Activated CD4-positive, alpha-beta T cell treated with anti-CD3 and anti-CD28 coated beads, Interleukin-2, Interleukin-6, amounts not matched to agents 100 ng/mL and 50 ng/mL, durations not matched to agents 16 hours and 8 hours (primary cell): ENCODE results near the gene FPGS.

ENCODE experiments used
- DNase-seq: peaks from one replicate; pipeline ENCODE4 v3.0.0-alpha.2; 2020

The FPGS gene

DNA sequence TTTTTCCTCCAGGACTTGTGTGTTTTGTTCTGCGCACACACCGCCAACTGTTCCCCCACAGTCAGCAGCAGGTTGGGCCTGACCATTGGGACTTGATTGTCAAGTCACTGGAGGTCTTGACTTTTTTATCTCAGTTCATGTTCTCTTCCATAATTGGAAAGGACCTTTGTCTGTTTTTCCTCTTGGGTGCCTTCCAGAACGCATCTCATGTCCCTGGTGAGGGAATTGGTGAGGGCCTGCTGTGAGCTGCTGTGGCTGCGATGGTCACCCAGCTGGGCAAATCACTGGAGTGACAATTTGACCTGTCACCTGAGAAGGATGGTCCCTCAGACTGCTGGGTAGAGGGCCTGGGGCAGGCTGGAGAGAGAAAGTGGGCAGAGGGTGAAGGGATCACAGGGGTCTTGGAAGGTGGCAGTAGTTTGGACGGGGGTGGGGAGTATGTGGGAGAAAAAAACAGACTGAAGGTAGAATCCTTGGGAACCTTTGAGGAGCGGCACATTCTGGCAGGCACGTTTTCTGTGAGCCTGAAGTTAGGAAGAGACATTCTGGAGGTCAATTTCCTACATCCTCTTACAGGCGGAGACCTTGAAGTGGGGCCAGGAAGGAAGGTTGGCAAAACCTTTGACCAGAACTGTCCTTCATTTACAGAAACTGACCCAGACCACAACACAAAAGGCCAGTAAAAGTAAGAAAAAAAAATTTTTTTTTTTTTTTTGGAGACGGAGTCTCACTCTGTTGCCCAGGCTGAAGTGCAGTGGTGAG, 12.4 kb upstream of the FPGS start:
- DNase-seq: no peak

DNA sequence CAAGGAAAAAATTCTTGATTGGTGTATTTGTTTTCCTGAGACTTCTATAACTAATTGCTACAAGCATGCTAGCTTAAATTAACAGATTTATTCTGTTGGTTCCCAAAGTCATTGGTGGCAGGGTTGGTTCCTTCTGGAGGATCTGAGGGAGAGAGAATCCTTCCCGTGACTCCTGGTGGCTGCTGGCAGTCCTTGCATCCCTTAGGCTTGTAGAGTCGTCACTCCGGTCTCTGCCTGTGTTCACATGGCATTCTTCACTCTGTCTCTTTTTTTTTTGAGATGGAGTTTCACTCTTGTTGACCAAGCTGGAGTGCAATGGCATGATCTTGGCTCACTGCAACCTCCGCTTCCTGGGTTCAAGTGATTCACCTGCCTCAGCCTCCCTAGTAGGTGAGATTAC, 11.6 kb upstream of the FPGS start:
- DNase-seq: no peak

DNA sequence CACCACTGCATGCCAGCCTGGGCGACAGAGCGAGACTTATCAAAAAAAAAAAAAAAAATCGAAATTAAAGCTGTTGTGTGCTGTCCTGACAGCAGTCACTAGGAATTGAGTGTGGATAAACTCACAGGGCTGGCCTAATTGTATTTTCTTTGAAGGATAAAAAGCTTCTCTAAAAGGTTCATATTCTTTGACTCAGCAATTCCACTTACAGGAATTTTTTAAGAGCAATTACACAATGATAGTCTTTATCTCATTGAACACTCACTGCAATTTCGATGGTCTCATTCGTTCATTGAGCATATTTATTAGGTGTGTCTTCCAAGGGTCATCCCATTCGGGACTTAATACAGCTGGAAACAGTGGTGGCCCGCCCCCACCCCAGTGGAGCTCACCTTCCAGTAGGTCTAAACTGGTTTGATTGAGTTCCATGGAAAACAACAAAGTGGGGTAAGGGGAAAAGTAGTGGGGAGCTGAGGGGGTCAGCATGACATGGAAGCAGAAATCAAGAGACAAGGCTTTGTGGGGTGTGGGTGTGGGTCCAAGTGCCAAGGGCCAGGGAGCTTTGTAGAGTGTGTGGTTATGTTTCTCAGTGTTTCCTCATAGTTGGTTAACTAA, 10.2 kb upstream of the FPGS start:
- no peak for DNase-seq

DNA sequence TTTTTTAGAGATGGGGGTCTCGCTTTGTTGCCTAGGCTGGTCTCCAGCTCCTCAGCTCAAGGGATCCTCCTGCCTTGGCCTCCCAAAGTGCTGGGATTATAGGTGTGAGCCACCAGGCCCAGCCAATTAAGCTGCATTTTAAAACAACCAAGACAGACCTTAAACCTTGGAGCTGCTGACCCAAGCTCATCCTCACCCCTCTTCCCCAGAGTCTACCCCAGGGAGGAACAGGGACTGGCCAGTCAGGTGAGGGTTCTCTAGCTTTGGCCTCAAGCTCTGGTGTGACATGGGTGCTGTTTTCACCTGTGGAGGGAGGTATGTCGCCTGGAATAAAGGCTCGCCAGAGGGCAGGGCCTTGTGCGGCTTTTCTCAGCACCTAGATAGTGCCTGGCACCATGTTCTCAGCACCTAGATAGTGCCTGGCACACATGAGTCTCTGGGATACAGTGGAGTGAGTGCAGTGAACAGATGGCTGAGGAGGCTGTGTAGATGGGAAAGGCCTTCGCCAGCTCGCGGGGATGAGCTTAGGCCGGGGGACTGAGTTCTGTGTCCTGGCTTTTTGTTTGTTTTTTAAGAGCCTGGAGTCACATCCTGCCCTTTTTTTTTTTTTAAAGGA, 9.5 kb upstream of the FPGS start:
- DNase-seq: no peak

DNA sequence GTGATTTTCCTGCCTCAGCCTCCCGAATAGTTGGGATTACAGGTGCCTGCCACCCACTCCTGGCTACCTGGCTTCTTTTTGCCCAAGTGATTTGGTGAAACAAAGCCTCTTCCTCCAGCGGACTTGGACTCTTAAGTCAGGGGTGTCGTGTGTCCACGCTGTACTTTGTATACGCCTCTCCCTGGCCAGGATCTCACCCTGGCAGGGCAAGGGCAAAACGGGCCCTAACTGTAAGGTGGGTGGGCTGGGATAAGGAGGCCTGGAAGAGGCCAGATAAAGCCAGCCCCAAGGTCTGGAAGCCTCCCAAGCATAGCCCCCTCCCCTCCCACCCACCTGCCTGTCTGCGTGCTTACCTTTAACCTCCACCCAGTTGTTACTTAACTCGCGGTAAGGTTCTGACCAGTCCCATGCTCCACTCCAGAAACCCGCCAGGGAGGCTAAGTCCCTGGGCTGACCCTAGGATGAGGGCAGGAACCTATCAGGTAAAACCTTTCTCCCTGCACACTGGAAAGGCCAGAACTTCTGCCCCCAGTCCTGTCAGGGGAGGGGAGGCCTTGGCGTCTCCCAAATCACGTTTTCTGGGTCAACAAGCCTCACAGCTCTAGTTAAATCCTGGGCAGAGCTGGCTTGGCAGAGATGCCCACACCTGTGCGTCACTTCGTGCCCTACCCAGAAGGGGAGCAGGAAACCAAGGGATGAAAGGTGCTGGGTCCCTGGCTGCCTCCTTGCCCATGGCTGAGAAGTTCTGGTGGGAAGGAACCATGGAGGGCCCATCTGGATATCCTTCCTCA, 8.5 kb upstream of the FPGS start:
- no peak for DNase-seq

DNA sequence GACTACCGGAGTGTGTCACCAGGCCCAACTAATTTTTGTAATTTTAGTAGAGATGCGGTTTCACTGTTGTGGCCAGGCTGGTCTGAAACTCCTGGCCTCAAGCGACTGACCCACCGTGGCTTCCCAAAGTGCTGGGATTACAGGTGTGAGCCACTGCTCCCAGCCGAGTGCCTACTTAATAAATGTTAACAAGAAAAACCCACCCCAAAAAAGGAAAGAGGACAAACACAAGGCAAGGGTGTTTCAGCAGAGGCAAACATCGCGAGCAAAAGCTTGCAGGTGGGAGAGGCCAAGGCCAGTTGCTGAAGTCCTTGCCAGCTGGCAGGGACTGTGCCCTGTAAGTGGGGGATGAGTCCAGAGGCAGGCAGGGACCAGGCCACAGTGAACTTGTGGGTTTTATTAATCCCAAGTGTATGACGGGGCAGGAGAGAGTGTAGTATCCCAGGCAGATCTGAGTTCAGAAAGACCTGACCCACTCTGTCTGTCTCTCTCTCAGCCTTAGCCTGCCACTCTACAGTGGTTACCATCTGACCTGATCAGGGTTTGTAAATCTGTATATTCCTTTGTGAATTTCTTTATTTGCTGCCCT, 6.4 kb upstream of the FPGS start:
- DNase-seq: no peak

DNA sequence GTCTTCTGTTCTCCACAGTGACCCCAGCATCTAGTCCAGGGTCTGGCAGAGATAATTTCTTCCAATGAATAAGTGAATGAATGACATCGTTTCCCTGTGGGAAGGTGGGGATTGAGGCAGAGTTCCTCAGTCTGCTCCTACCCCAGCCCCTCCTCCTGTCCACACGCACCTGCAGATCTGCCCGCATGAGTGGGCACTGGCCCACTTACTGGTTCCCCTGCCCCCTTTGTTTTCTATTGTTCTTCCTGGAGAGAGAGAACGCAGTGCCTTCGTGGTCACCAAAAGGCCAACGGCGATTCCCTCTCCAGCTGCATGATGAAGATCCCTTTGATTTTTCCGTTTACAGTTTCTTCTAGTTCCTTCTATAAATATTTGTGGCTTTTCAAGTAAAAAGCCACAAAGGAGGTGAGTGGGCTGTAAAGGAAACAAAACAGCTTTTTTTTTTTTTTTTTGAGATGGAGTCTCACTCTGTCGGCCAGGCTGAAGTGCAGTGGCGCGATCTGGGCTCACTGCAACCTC, 5.8 kb upstream of the FPGS start:
- DNase-seq: no peak

DNA sequence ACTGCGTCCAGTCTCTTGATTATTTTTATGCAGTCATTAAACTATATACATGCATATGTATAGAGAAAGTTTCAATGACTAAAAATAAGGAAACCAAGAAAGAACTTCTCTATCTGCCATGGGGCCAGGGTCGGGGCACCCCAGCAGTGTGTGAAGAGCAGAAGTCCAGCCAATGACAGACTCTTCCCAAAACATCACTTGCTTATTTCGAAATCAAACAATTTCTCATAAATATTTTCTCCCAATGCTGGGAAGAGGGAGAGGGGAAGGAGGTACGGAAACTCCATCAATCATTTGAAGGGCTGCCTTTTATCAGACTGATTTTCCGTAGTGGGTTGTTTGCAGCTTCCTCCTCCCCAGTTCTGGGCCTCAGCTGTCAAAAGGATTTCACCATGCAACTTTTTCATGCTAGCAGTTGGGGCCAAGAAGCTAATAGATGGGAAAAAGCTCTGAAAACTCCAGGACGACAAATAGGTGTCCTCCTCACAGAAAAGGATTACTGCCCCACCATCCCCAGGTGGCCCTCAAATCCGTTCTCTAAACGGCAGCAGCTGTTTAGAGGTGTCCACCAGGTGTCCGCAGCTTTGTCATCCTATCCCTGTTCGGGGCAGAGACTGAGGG, 617 bp upstream of the FPGS start:
- no peak for DNase-seq

DNA sequence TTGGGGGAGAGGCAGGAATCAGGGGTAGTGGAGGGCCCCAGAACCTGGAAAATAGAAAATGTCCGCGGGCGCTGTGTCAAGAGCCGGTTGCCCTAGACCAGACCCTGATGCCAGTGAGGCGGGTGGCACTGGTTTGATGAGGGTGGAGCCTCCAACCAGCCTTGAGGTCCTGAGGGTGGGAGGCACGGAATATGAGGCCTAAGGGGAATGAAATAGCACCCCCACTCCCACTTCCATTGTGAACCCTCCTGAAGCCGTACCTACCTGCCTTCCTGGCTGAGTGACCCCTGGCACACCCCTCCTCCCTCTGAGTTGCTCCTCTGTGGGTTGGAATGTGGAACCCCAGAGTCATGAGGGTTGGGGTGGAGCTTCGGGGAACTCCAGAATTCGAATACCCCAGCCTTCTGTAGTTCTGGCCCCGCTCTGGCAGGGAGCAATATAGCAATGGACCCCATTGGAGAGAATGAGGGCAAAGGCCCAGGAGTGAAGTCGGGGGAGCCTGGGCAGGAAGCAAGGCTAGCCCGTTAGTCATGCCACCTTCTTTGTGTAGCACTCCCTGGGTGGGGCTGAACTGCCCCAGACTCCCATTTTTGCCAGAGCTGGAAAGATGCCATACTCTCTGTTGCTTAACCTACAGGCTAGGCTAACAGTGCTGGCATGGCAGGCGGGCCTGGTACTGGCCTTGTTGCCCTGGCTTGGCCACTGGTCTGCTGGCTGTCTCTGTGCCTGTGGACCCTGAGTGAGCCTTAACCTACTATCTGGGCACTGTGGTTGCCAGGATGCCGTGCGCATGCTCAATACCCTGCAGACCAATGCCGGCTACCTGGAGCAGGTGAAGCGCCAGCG, 1.0 kb downstream of the FPGS start:
- peak; percentile 33 for DNase-seq

DNA sequence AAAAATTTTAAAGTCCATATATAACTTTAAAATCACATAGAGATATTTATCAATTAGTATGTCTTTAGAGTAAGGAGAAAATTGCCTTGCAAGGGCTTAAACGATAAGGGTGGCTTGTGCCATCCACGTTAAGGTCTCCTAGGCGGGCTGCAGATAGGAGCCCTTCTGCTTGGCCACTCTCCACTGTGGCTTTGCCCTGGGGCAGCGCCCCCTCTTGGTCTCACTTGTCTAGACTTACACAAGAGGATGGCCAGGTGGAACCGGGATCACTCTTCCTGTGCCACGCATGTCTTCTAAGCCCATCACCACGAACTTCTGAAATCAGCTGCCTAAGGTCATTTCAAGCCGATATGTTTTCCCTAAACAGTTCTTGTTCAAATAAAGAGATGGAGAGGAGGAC, 2.9 kb downstream of the FPGS start:
- peak; percentile 56 for DNase-seq

DNA sequence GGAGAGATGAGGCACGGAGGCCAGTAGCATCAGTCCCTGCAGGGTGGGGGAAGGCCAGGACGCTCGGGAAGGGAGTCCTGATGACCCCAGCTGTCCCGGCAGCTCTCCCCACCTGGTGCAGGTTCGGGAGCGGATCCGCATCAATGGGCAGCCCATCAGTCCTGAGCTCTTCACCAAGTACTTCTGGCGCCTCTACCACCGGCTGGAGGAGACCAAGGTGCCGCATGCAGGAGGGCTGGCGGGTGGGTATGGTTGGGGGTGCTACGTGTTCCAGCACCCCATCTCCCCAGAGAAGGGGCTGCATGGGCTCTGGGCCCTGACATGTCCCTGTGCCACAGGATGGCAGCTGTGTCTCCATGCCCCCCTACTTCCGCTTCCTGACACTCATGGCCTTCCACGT, 4.2 kb downstream of the FPGS start:
- DNase-seq: no peak

DNA sequence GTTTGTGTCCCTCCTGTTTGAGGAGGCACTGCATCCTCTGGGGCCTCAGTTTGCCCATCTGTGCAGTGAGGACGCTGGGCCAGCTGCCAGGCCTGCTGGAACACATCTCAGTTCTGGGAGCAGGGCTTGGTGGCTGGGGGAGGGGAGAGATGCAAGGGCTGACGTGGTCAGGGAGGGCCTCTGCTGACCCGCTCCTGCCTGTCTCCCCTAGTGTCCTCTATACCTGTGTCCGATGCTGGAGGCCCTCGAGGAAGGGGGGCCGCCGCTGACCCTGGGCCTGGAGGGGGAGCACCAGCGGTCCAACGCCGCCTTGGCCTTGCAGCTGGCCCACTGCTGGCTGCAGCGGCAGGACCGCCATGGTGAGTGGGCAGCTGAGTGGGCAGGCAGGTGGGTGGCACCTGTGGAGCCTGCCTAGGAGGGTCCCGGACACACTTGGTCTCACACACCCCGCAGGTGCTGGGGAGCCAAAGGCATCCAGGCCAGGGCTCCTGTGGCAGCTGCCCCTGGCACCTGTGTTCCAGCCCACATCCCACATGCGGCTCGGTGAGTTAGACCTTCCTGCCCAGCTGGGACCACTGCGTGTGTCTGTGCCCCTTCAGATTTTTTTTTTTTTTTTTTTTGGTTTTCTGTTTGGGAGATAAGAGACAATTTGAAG, 5.8 kb downstream of the FPGS start:
- no peak for DNase-seq

DNA sequence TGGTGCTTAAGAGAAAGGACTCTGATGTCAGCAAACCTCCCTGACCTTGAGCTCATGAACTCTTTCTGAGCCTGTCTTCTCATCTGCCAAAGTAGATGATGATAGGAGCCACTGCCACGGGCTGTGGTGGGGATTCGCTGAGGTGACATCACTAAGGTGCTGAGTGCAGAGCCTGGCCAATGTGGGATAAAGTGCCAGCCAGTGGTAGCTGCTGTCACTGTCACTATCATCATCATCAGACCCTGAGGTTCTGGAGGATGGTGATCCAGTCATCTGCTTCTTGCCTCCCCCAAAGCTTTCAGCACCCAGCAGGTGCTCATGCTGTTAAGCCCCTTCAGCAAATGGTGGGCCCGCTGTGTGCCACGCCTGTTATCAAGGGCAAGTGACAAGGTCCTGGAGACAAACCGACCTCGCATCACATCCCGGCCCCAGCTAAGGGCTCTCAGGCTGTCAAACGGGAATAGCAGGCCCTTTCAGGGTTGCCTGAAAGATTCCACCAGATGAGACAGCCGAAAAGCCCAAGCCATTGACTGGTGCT, 6.4 kb downstream of the FPGS start:
- DNase-seq: no peak

DNA sequence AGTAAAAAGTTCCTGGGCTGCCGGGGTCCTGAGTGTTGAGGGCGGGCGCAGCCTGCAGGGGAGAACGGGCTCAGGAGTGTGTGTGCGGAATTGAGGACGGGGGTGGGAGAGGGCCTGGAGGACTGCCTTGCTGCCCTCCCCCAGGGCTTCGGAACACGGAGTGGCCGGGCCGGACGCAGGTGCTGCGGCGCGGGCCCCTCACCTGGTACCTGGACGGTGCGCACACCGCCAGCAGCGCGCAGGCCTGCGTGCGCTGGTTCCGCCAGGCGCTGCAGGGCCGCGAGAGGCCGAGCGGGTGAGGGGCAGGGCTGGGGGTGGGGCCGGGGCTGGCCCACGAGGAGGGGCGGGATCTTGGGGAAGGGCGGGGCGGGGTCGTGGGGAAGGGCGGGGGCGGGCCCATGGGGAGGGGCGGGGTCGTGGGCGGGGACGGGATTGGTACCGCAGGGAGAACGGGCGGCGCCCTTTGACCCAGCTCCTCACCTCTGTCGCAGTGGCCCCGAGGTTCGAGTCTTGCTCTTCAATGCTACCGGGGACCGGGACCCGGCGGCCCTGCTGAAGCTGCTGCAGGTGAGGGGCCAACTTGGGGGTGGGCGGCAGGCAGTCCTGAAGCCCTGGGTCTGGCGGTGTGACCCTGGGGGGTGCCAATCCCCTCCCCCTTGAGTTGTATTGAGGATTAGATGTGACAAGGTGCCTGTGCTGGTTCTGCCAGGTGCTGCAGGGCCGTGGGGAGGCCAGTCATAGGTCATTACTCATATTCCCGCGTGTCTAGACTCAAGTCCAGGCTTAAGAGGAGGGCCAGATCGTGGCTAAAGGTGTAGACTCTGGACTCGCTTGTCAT, 7.1 kb downstream of the FPGS start:
- DNase-seq: no peak

DNA sequence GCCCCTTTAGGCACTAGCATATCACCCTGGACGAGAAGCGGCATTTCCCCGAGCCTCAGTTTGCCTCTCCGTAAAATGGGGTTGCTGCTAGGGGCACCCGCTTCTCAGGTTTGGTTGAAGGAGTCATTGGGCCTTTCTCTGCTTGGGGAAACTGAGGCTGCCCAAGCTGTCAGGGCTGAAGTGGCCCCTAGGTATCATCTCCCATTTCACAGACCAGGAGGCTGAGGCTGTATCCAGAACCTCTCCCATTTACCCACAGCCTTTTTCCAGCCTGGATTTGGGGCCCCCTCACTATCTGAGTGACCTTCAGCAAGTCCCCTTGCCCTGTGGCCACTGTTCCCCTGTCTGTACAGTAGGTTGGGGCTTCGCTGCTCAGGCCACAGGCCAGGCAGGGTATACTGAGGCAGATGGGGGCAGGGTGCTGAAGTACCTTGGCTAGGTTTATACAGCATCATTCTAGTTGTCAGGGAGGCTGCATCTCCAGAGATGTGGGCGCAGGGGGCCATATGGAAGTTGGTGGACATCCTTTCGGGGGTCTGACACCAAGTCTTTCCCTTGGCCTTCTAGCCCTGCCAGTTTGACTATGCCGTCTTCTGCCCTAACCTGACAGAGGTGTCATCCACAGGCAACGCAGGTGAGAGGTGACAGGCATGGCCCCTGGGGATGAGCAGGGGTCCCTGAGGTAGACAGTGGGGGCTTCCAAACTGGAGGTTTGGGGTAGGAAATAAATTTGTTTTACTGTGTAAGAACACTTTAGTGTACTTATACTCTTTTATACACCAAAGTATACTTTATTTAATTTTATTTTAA, 7.9 kb downstream of the FPGS start:
- DNase-seq: no peak

DNA sequence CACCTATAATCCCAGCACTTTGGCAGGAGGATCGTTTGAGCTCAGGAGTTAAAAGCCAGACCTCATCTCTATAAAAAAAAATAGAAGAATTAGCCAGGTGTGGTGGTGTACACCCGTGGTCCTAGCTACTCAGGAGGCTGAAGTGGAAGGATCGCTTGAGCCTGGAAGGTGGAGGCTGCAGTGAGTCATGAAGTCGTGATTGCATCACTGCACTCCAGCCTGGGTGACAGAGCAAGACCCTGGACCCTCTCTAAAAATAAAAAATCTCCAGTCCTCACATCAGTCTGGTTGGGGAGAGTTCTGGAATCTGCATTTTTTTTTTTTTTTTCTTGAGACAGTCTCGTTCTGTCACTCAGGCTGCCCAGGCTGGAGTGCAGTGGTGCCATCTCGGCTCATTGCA, 9.3 kb downstream of the FPGS start:
- no peak for DNase-seq

DNA sequence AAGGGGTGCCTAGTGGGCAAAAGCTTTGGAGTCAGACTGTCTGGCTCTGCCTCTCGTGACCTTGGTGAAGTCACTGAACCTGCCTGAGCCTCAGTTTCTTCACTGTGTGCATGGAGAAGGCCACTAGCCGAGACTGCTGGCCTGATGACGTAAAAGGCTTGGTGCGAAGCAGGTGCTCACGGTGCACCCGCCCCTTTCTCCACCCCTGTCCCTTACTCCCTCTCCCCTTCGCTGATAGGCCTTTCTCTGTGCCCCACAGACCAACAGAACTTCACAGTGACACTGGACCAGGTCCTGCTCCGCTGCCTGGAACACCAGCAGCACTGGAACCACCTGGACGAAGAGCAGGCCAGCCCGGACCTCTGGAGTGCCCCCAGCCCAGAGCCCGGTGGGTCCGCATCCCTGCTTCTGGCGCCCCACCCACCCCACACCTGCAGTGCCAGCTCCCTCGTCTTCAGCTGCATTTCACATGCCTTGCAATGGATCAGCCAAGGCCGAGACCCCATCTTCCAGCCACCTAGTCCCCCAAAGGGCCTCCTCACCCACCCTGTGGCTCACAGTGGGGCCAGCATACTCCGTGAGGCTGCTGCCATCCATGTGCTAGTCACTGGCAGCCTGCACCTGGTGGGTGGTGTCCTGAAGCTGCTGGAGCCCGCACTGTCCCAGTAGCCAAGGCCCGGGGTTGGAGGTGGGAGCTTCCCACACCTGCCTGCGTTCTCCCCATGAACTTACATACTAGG, 10.4 kb downstream of the FPGS start:
- no peak for DNase-seq

DNA sequence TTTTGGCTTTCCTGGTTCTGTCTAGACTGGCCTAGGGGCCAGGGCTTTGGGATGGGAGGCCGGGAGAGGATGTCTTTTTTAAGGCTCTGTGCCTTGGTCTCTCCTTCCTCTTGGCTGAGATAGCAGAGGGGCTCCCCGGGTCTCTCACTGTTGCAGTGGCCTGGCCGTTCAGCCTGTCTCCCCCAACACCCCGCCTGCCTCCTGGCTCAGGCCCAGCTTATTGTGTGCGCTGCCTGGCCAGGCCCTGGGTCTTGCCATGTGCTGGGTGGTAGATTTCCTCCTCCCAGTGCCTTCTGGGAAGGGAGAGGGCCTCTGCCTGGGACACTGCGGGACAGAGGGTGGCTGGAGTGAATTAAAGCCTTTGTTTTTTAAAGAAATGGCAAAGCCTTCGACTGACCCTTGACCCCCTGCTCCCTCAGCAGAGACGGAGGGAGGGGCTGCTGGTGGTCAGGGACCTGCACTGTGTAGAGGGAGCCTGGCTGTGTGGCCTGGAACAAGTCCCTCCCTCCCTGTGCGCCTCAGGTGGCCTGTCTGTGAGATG, 11.1 kb downstream of the FPGS start:
- no peak for DNase-seq
